Measurements from ENCODE around the gene SPACA7. TPM values are rescaled to one million over a fixed set of nuclear protein-coding genes. Genes with fewer than 3 reads are reported as not detected.

SPACA7 gene
- total RNA-seq, 1 experiment from 2014 or later, result not detected

- no peaks in the 10 kb centered on the region for H3K4me1 ChIP-seq (ENCODE audit: control insufficient read depth in 1 of 2, insufficient read depth in 2 of 2, low read length in 2 of 2)
- BruUV-seq (replicated peaks), result no TSS peak
- H3K9me2 ChIP-seq (ENCODE audit: insufficient read depth), result no peaks in the 10 kb centered on the region
- ChIA-PET RAD21 (ENCODE audit: low non-redundant PET in 1 of 2, low total read pairs in 2 of 2, uncharacterized antibody in 2 of 2, unreplicated experiment in 2 of 2) (interaction anchor here (0.9 to 1.1 kb wide), 3 partner anchors 938 to 969 kb away, joined by 3 to 7 read pairs (median 6); no protein-coding TSS in a partner anchor), POLR2A (no interaction called here), CTCF (interaction anchor here (1.0 to 3.3 kb wide), 4 partner anchors 217 to 969 kb away, joined by 3 to 26 read pairs (median 11); no protein-coding TSS in a partner anchor)
- peak; percentile 48 for ATAC-seq
- H3K27ac ChIP-seq (ENCODE audit: low read depth, low read length), result no peak overlapping the region
- TF ChIP-seq EGR1 (IDR thresholded peaks at IDR 0.05; ENCODE audit: low read depth) (no peak), CTCF (IDR thresholded peaks at IDR 0.05 in 2 of 3, conservative IDR thresholded peaks at IDR 0.05 in 1 of 3; ENCODE audit: borderline replicate concordance in 1 of 3, insufficient read depth in 1 of 3, low read depth in 2 of 3, low read length in 2 of 3) (peak in 1 of 3 experiments; percentile 38; a peak in 2 of 6 replicates)
- no peak overlapping the region for H3K9ac ChIP-seq (ENCODE audit: low read length)
- H3K27me3 ChIP-seq (ENCODE audit: insufficient read depth, low read length), result no peaks in the 10 kb centered on the region
- H3K4me2 ChIP-seq (ENCODE audit: low read length), result no peak overlapping the region
- no peak overlapping the region for H2AFZ ChIP-seq (ENCODE audit: low read depth, low read length, poor library complexity, severe bottlenecking)
- no peaks in the 10 kb centered on the region for H4K20me1 ChIP-seq (ENCODE audit: insufficient read depth)
- no peak overlapping the region for H3K4me3 ChIP-seq (replicated peaks in 1 of 2; ENCODE audit: low read depth in 1 of 2, low read length in 2 of 2)
- H3K79me2 ChIP-seq (ENCODE audit: insufficient read depth, low read length), result no peaks in the 10 kb centered on the region
- DNase-seq (ENCODE audit: low read depth, low spot score), result no peak
- peaks cover 0 to 9% of the 10 kb centered on the region in 2 experiments; a peak in 1 of 4 replicates for H3K9me3 ChIP-seq (ENCODE audit: control insufficient read depth in 1 of 2, insufficient read depth in 1 of 2, low read depth in 1 of 2, low read length in 2 of 2)
- intact Hi-C loops (cut with micrococcal nuclease), result loop anchor here (10.0 kb wide), 1 partner anchor 909 kb away; no protein-coding TSS in a partner anchor
- H3K36me3 ChIP-seq (ENCODE audit: control insufficient read depth in 1 of 2, insufficient read depth in 2 of 2, low read length in 2 of 2), result no peaks in the 10 kb centered on the region
Measured at GRCh38 chr13:112443191-112443994, 67.2 kb downstream of the SPACA7 start.

- no peaks in the 10 kb centered on the region for H3K4me1 ChIP-seq (ENCODE audit: control insufficient read depth in 1 of 2, insufficient read depth in 2 of 2, low read length in 2 of 2)
- peaks cover 0 to 3% of the 10 kb centered on the region in 2 experiments; a peak in 1 of 4 replicates for H3K9me3 ChIP-seq (ENCODE audit: control insufficient read depth in 1 of 2, insufficient read depth in 1 of 2, low read depth in 1 of 2, low read length in 2 of 2)
- ATAC-seq (peak; percentile 95), DNase-seq (ENCODE audit: low read depth, low spot score) (peak; percentile 34)
- H3K4me3 ChIP-seq (replicated peaks in 1 of 2; ENCODE audit: low read depth in 1 of 2, low read length in 2 of 2), result no peak overlapping the region
- no TSS peak for BruUV-seq (replicated peaks)
- TF ChIP-seq ELF1 (IDR thresholded peaks at IDR 0.05; ENCODE audit: borderline replicate concordance, low read depth), result no peak
- no peak for TF ChIP-seq CBX3 (IDR thresholded peaks at IDR 0.05; ENCODE audit: low read depth)
- peak; percentile 97 for TF ChIP-seq RAD21 (IDR thresholded peaks at IDR 0.05; ENCODE audit: low read depth)
- TF ChIP-seq SRF (IDR thresholded peaks at IDR 0.05; ENCODE audit: low read depth), result no peak
- TF ChIP-seq SP1 (IDR thresholded peaks at IDR 0.05; ENCODE audit: low read depth), result no peak
- peak; percentile 86 to 96 (median 90) for TF ChIP-seq CTCF (IDR thresholded peaks at IDR 0.05 in 2 of 3, conservative IDR thresholded peaks at IDR 0.05 in 1 of 3; ENCODE audit: borderline replicate concordance in 1 of 3, insufficient read depth in 1 of 3, low read depth in 2 of 3, low read length in 2 of 3)
- no peak for TF ChIP-seq SIN3A (IDR thresholded peaks at IDR 0.05; ENCODE audit: low read depth)
- TF ChIP-seq EZH2phosphoT487 (IDR thresholded peaks at IDR 0.05; ENCODE audit: borderline replicate concordance), result no peak
- CTCF ChIA-PET, result interaction anchor here (0.6 to 3.3 kb wide), 4 partner anchors 341 to 969 kb away, joined by 3 to 26 read pairs (median 11); no protein-coding TSS in a partner anchor
- no peaks in the 10 kb centered on the region for H3K79me2 ChIP-seq (ENCODE audit: insufficient read depth, low read length)
- H3K27ac ChIP-seq (ENCODE audit: low read depth, low read length), result no peak overlapping the region
- H3K27me3 ChIP-seq (ENCODE audit: insufficient read depth, low read length), result no peaks in the 10 kb centered on the region
- intact Hi-C loops (cut with micrococcal nuclease), result loop anchor here (1.0 to 10.0 kb wide), 4 partner anchors 162 to 970 kb away; no protein-coding TSS in a partner anchor
- no peaks in the 10 kb centered on the region for H3K36me3 ChIP-seq (ENCODE audit: control insufficient read depth in 1 of 2, insufficient read depth in 2 of 2, low read length in 2 of 2)
- H3K4me2 ChIP-seq (ENCODE audit: low read length), result no peak overlapping the region
- no peak overlapping the region for H2AFZ ChIP-seq (ENCODE audit: low read depth, low read length, poor library complexity, severe bottlenecking)
- POLR2A ChIA-PET, result no interaction called here
- H3K9me2 ChIP-seq (ENCODE audit: insufficient read depth), result no peaks in the 10 kb centered on the region
- RAD21 ChIA-PET (ENCODE audit: low non-redundant PET in 1 of 2, low total read pairs in 2 of 2, uncharacterized antibody in 2 of 2, unreplicated experiment in 2 of 2), result interaction anchor here (0.9 to 1.4 kb wide), 4 partner anchors 939 to 969 kb away, joined by 3 to 7 read pairs (median 4); no protein-coding TSS in a partner anchor
- H4K20me1 ChIP-seq (ENCODE audit: insufficient read depth), result no peaks in the 10 kb centered on the region
- no peak overlapping the region for H3K9ac ChIP-seq (ENCODE audit: low read length)
Measured at GRCh38 chr13:112443995-112444311, 67.8 kb downstream of the SPACA7 start.

Data from HCT116 (cell line).